AG04450 (cell line): ENCODE measurements around the gene MARK2. TPM values are rescaled to one million over a fixed set of nuclear protein-coding genes. Genes with fewer than 3 reads are reported as not detected.
"Not testable (repeated sequence)": the region's sequence is repeated elsewhere in the genome, so short reads cannot be mapped to it uniquely, and the experiment has no call there.

Source experiments
- CTCF ChIA-PET: fragments of 300-600, 350-600 bp; formaldehyde crosslinking; extraction: SDS; loops from one replicate; lab custom pipeline; 2022; ENCODE audit warnings: antibody characterized with exemption, inconsistent platforms; lab: Charles Lee
- POLR2A ChIA-PET: fragments of 350-600 bp; formaldehyde crosslinking; extraction: SDS; loops from one replicate; lab custom pipeline; 2021; ENCODE audit warnings: antibody characterized with exemption, inconsistent platforms; lab: Yijun Ruan, JAX
- DNase-seq: peaks from one replicate; pipeline ENCODE4 v3.0.0-alpha.2; 2011; ENCODE audit warnings: low read depth, low spot score
- H3K27ac ChIP-seq: one replicate; pipeline ENCODE4 v1.5.1; 2012; ENCODE audit warnings: low read depth, low read length, control low read depth
- H3K27me3 ChIP-seq: one replicate; pipeline ENCODE4 v1.6.0; 2012; ENCODE audit warnings: low read length; ENCODE audit not compliant: control insufficient read depth, insufficient read depth
- H3K4me3 ChIP-seq: 2 replicates; pipeline ENCODE4 v1.5.1; 2011; ENCODE audit warnings: mild to moderate bottlenecking, low read depth, low read length, control low read depth
- H3K9me3 ChIP-seq: 2 replicates; pipeline ENCODE4 v1.5.1; 2012; ENCODE audit warnings: low read length; ENCODE audit not compliant: control insufficient read depth, insufficient read depth
- polyA plus RNA-seq: library from polyadenylated mRNA; depleted of rRNA; stranded (reverse); fragments of >200 nt; gene quantifications from 2 replicates; pipeline ENCODE4 v1.2.3, GENCODE V29; 2011
- TF ChIP-seq, protein P1 (sequence below): IDR thresholded peaks from 2 replicates; pipeline ENCODE4 v1.5.1; 2011; ENCODE audit warnings: low read depth, low read length, control low read depth, inconsistent platforms

The MARK2 gene
- polyA plus RNA-seq, 1 experiment, result 16.5 TPM

GRCh38 chr11:63854696-63855095 is 15.8 kb downstream of the MARK2 start:
- no peak overlapping the region for H3K4me3 ChIP-seq
- TF ChIP-seq, protein P1, sequence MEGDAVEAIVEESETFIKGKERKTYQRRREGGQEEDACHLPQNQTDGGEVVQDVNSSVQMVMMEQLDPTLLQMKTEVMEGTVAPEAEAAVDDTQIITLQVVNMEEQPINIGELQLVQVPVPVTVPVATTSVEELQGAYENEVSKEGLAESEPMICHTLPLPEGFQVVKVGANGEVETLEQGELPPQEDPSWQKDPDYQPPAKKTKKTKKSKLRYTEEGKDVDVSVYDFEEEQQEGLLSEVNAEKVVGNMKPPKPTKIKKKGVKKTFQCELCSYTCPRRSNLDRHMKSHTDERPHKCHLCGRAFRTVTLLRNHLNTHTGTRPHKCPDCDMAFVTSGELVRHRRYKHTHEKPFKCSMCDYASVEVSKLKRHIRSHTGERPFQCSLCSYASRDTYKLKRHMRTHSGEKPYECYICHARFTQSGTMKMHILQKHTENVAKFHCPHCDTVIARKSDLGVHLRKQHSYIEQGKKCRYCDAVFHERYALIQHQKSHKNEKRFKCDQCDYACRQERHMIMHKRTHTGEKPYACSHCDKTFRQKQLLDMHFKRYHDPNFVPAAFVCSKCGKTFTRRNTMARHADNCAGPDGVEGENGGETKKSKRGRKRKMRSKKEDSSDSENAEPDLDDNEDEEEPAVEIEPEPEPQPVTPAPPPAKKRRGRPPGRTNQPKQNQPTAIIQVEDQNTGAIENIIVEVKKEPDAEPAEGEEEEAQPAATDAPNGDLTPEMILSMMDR, result no peak
- DNase-seq, result no peak
- CTCF ChIA-PET, result interaction anchor here (1.9 kb wide), 1 partner anchor 18 kb away, joined by 12 read pairs; no protein-coding TSS in a partner anchor
- no peaks in the 10 kb centered on the region for H3K9me3 ChIP-seq
- POLR2A ChIA-PET, result no interaction called here
- H3K27ac ChIP-seq, result no peak overlapping the region
- H3K27me3 ChIP-seq, result no peaks in the 10 kb centered on the region

DNA sequence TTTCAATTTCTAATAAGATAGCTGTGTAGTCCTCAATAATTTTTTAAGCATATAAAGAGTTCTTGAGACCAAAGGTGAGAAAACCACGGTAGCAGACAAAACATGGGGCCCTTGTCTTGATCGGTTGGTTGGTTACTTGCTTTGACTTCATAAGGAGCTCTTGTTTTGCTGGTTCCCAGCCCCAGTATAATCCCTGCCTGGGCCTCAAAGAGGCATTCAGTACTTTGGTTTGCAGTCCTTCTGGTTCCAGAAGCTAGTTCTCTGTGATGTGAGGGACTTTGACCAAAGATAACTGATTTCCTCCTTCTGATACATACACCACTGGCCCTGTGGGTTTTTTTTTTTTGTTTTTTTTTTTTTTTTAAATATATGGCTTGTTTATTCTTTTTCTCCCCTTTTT is 17.1 kb downstream of the MARK2 start:
- TF ChIP-seq, protein P1, result no peak
- CTCF ChIA-PET, result interaction anchor here (0.6 to 1.9 kb wide), 6 partner anchors 10 to 90 kb away, joined by 3 to 13 read pairs (median 6); no protein-coding TSS in a partner anchor
- POLR2A ChIA-PET, result no interaction called here
- DNase-seq, result no peak
- Histone ChIP-seq H3K9me3 (no peaks in the 10 kb centered on the region), H3K27me3 (no peaks in the 10 kb centered on the region), H3K4me3 (no peak overlapping the region), H3K27ac (no peak overlapping the region)

DNA sequence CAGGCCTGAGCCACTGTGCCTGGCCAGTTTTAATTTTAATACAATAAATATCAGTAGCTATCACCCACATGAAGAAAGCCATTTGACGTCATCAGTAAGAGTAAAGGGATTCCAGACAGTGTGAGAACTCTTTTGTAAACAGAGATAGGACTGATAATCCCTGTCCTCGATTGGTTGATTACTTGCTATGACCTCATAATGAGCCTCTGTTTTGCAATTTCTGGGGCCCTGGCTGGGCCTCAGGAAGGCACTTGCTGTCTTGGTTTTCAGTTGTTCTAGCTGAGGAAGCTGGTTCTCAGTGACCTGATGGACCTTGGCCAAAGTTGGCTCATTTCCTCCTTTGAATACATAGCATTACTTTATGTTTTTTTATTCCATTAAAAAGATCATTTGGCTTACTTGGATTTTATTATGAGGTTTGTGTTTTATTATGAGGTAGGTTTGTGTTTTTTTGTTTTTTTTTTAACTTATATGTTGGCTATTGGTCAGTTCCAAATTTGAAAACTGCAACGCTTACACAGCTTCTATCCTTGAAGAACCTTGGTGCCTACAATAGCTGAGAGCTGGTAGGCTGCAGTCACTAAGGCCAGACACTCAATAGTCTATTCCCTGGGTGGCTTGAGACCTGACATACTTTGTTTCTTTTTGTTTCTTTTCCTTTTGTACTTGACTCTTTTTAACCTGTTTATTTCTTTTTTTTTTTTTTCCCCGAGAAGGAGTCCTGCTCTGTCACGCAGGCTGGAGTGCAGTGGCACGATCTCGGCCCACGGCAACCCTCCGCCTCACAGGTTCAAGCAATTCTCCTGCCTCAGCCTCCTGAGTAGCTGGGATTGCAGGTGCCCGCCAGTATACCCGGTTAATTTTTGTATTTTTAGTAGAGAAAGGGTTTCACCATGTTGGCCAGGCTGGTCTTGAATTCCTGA is 20.0 kb downstream of the MARK2 start:
- POLR2A ChIA-PET, result no interaction called here
- TF ChIP-seq, protein P1, result no peak
- H3K27ac ChIP-seq, result no peak overlapping the region
- no peaks in the 10 kb centered on the region for H3K27me3 ChIP-seq
- H3K9me3 ChIP-seq, result no peaks in the 10 kb centered on the region
- H3K4me3 ChIP-seq, result no peak overlapping the region
- no peak for DNase-seq
- CTCF ChIA-PET, result no interaction called here

- no peaks in the 10 kb centered on the region for H3K27me3 ChIP-seq
- ChIA-PET POLR2A (no interaction called here), CTCF (interaction anchor here (0.6 to 1.5 kb wide), 5 partner anchors 10 to 83 kb away, joined by 3 to 5 read pairs (median 4); no protein-coding TSS in a partner anchor)
- H3K4me3 ChIP-seq, result no peak overlapping the region
- H3K9me3 ChIP-seq, result no peaks in the 10 kb centered on the region
- no peak for DNase-seq
- TF ChIP-seq, protein P1, result no peak
- no peak overlapping the region for H3K27ac ChIP-seq
Observed at GRCh38 chr11:63862923-63863322, 24.0 kb downstream of the MARK2 start.

DNA sequence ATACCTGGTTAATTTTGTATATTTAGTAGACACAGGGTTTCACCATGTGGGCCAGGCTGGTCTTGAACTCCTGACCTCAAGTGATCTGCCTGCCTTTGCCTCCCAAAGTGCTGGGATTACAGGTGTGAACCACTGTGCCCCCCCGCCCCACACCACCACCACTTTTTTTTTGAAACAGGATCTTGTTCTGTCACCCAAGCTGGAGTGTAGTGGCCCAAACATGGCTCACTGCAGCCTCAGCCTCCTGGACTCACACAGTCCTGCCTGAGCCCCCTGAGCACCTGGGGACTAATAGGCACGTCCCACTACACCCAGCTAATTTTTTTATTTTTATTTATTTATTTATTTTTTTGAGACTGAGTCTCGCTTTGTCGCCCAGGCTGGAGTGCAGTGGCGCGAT is 24.7 kb downstream of the MARK2 start:
- H3K27ac ChIP-seq, H3K9me3 ChIP-seq, POLR2A ChIA-PET, H3K27me3 ChIP-seq, DNase-seq, H3K4me3 ChIP-seq: not testable (repeated sequence)
- CTCF ChIA-PET, result interaction anchor here (0.6 to 0.8 kb wide), 2 partner anchors 10 to 14 kb away, joined by 4 read pairs; no protein-coding TSS in a partner anchor
